H1 (cell line): ENCODE measurements around the gene LPP.

Source experiments
- CREB1 ChIP-seq: IDR thresholded peaks from 2 replicates; pipeline ENCODE4 v1.6.1; 2012; ENCODE audit warnings: inconsistent platforms
- FOSL1 ChIP-seq: IDR thresholded peaks from 2 replicates; pipeline ENCODE4 v1.6.1; 2011; ENCODE audit warnings: mild to moderate bottlenecking, low read depth, low read length, moderate library complexity; ENCODE audit not compliant: insufficient read depth
- GABPA ChIP-seq: IDR thresholded peaks from 2 replicates; pipeline ENCODE4 v1.6.1; 2011; ENCODE audit warnings: mild to moderate bottlenecking, low read length, moderate library complexity, borderline replicate concordance; ENCODE audit not compliant: insufficient read depth
- JUND ChIP-seq: IDR thresholded peaks from 2 replicates; pipeline ENCODE4 v1.6.1; 2011; ENCODE audit warnings: mild to moderate bottlenecking, improper control_type of control experiment, low read length
- POLR2A ChIP-seq, 2 experiments: IDR thresholded peaks; 1 replicate in 1 of 2; 2 replicates in 1 of 2; pipeline ENCODE4 v1.6.1; 2011; ENCODE audit warnings: low read depth in 2 of 2, low read length in 2 of 2, mild to moderate bottlenecking in 2 of 2; ENCODE audit errors: control extremely low read depth in 1 of 2
- POLR2AphosphoS5 ChIP-seq: IDR thresholded peaks from 2 replicates; pipeline ENCODE4 v1.6.1; 2011; ENCODE audit warnings: low read depth, low read length
- TCF12 ChIP-seq: IDR thresholded peaks from 2 replicates; pipeline ENCODE4 v1.6.1; 2011; ENCODE audit warnings: low read depth, mild to moderate bottlenecking, low read length
- TF ChIP-seq, protein P1 (sequence below): IDR thresholded peaks from 2 replicates; pipeline ENCODE4 v1.6.1; 2012; ENCODE audit warnings: low read length, inconsistent platforms
- TF ChIP-seq, protein P2 (sequence below), 3 experiments: IDR thresholded peaks; 1 replicate in 2 of 3; 2 replicates in 1 of 3; pipeline versions ENCODE4 v1.5.1 to v1.6.1; 2011; ENCODE audit warnings: low read length in 3 of 3, mild to moderate bottlenecking in 3 of 3, inconsistent platforms in 2 of 3, low read depth in 1 of 3, moderate library complexity in 1 of 3; ENCODE audit not compliant: insufficient read depth in 1 of 3; ENCODE audit errors: control extremely low read depth in 1 of 3
- TF ChIP-seq, protein P3 (sequence below): IDR thresholded peaks from 2 replicates; pipeline ENCODE4 v1.6.1; 2011; ENCODE audit warnings: low read depth, mild to moderate bottlenecking, low read length; ENCODE audit not compliant: insufficient read depth

- TF ChIP-seq CREB1 = no peak
- TF ChIP-seq, protein P1, sequence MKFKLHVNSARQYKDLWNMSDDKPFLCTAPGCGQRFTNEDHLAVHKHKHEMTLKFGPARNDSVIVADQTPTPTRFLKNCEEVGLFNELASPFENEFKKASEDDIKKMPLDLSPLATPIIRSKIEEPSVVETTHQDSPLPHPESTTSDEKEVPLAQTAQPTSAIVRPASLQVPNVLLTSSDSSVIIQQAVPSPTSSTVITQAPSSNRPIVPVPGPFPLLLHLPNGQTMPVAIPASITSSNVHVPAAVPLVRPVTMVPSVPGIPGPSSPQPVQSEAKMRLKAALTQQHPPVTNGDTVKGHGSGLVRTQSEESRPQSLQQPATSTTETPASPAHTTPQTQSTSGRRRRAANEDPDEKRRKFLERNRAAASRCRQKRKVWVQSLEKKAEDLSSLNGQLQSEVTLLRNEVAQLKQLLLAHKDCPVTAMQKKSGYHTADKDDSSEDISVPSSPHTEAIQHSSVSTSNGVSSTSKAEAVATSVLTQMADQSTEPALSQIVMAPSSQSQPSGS = no peak
- no peak for TF ChIP-seq POLR2AphosphoS5
- TF ChIP-seq, protein P2, sequence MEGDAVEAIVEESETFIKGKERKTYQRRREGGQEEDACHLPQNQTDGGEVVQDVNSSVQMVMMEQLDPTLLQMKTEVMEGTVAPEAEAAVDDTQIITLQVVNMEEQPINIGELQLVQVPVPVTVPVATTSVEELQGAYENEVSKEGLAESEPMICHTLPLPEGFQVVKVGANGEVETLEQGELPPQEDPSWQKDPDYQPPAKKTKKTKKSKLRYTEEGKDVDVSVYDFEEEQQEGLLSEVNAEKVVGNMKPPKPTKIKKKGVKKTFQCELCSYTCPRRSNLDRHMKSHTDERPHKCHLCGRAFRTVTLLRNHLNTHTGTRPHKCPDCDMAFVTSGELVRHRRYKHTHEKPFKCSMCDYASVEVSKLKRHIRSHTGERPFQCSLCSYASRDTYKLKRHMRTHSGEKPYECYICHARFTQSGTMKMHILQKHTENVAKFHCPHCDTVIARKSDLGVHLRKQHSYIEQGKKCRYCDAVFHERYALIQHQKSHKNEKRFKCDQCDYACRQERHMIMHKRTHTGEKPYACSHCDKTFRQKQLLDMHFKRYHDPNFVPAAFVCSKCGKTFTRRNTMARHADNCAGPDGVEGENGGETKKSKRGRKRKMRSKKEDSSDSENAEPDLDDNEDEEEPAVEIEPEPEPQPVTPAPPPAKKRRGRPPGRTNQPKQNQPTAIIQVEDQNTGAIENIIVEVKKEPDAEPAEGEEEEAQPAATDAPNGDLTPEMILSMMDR (IDR thresholded peaks at IDR 0.05; ENCODE audit: control extremely low read depth in 1 of 3, insufficient read depth in 1 of 3, low read depth in 1 of 3, low read length in 3 of 3) = no peak
- TF ChIP-seq FOSL1 = no peak
- TF ChIP-seq POLR2A (IDR thresholded peaks at IDR 0.05; ENCODE audit: control extremely low read depth in 1 of 2, low read depth in 2 of 2, low read length in 2 of 2) = no peak
- TF ChIP-seq TCF12 = no peak
- TF ChIP-seq, protein P3, sequence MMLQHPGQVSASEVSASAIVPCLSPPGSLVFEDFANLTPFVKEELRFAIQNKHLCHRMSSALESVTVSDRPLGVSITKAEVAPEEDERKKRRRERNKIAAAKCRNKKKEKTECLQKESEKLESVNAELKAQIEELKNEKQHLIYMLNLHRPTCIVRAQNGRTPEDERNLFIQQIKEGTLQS = no peak
- TF ChIP-seq GABPA = no peak
- TF ChIP-seq JUND = no peak
Measured at GRCh38 chr3:188869628-188870027, 715.7 kb downstream of the LPP start.
